Measurements from ENCODE around the gene PANX2. TPM values are rescaled to one million over a fixed set of nuclear protein-coding genes. Genes with fewer than 3 reads are reported as not detected.

The PANX2 gene, protein sequence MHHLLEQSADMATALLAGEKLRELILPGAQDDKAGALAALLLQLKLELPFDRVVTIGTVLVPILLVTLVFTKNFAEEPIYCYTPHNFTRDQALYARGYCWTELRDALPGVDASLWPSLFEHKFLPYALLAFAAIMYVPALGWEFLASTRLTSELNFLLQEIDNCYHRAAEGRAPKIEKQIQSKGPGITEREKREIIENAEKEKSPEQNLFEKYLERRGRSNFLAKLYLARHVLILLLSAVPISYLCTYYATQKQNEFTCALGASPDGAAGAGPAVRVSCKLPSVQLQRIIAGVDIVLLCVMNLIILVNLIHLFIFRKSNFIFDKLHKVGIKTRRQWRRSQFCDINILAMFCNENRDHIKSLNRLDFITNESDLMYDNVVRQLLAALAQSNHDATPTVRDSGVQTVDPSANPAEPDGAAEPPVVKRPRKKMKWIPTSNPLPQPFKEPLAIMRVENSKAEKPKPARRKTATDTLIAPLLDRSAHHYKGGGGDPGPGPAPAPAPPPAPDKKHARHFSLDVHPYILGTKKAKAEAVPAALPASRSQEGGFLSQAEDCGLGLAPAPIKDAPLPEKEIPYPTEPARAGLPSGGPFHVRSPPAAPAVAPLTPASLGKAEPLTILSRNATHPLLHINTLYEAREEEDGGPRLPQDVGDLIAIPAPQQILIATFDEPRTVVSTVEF
- total RNA-seq (2014; rRNA removed), result 9.4 and 11.9 TPM in 2 replicates
- Bru-seq, nascent RNA, result percentile 29 among the genes with signal in this experiment
- BruChase-seq, experiment 1, labeled RNA remaining after a 6-hour chase, result percentile 40 among the genes with signal in this experiment
- BruChase-seq, experiment 2, labeled RNA remaining after a 2-hour chase, result percentile 38 among the genes with signal in this experiment
- long read RNA-seq, partial matches to known transcripts, result 9 of 9 reads
- long read RNA-seq, other reads (novel, unspliced or antisense), result 0 of 9 reads

DNA sequence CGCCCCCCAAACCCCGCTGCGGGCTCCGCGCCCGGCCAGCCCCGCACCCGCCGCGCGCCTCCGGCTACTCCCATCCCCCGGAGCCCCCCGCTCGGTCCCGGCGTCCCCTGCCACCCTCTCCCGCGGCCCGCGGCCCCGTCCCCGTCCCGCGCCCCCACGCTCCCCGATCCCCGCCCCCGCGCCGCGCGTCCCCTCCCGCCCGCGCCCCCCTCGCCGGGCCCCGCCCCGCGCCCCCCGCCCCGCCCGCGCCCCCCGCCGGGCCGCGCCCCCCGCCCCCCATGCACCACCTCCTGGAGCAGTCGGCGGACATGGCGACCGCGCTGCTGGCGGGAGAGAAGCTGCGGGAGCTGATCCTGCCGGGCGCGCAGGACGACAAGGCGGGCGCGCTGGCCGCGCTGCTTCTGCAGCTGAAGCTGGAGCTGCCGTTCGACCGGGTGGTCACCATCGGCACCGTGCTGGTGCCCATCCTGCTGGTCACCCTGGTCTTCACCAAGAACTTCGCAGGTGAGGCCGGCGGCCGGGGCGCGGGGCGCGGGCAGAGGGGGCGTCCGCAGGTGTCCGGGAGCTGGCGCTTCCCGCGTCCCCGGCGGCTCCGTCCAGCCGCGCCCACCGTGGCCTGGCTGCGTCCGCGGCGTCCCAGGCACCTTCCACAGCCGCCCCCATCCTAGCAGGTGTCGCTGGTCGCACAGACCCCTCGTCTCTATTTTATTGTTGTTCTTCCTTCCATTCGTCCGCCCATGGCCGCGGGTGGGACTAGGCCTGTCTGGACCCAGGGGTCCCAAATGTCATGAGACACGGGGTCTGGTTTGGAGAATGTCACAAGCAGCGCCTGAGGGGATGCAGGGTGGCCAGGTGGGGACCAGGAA, at the start of gene PANX2:
Gene PANX2 (plus strand): TSS at position 279 of the 866 bp plus-strand sequence. CDS start 0 bp downstream, at position 279.
- no peaks in the 10 kb centered on the region; the same call in 1 of the 2 replicates for H3K79me2 ChIP-seq (ENCODE audit: low read length)
- H3K4me1 ChIP-seq (ENCODE audit: insufficient read depth, low read length), result no peaks in the 10 kb centered on the region
- intact Hi-C loops (cut with micrococcal nuclease), result no loop called here
- TF ChIP-seq, protein P1, sequence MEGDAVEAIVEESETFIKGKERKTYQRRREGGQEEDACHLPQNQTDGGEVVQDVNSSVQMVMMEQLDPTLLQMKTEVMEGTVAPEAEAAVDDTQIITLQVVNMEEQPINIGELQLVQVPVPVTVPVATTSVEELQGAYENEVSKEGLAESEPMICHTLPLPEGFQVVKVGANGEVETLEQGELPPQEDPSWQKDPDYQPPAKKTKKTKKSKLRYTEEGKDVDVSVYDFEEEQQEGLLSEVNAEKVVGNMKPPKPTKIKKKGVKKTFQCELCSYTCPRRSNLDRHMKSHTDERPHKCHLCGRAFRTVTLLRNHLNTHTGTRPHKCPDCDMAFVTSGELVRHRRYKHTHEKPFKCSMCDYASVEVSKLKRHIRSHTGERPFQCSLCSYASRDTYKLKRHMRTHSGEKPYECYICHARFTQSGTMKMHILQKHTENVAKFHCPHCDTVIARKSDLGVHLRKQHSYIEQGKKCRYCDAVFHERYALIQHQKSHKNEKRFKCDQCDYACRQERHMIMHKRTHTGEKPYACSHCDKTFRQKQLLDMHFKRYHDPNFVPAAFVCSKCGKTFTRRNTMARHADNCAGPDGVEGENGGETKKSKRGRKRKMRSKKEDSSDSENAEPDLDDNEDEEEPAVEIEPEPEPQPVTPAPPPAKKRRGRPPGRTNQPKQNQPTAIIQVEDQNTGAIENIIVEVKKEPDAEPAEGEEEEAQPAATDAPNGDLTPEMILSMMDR (conservative IDR thresholded peaks at IDR 0.05; ENCODE audit: low read depth, low read length), result no peak
- no peak for TF ChIP-seq EZH2 (IDR thresholded peaks at IDR 0.05; ENCODE audit: low read length, unreplicated experiment)
- no peak for TF ChIP-seq EZH2phosphoT487 (IDR thresholded peaks at IDR 0.05; ENCODE audit: borderline replicate concordance, low read length)
- H4K20me1 ChIP-seq (ENCODE audit: low read length), result no peaks in the 10 kb centered on the region
- ChIA-PET POLR2A (ENCODE audit: unreplicated experiment) (no interaction called here), CTCF (no interaction called here)
- H3K36me3 ChIP-seq (ENCODE audit: low read depth, low read length), result no peaks in the 10 kb centered on the region
- ATAC-seq (no peak), DNase-seq (no peak)
- H3K9me2 ChIP-seq (replicated peaks; ENCODE audit: low read length), result no peaks in the 10 kb centered on the region
- H3K9me3 ChIP-seq (ENCODE audit: low read length), result no peaks in the 10 kb centered on the region
- BruUV-seq (replicated peaks), result no TSS peak
- no peaks in the 10 kb centered on the region for H3F3A ChIP-seq (ENCODE audit: low read length, unreplicated experiment)
- peak within 1 kb of the TSS; percentile 15; the same call in 1 of the 2 replicates for H3K9ac ChIP-seq (ENCODE audit: low read length)
- peak within 1 kb of the TSS; percentile 86 for H3K4me2 ChIP-seq (ENCODE audit: low read length)
- H3K27me3 ChIP-seq (ENCODE audit: low read length), result no peaks in the 10 kb centered on the region
- H2AFZ ChIP-seq (ENCODE audit: low read length), result peak within 1 kb of the TSS; percentile 63; the same call in 1 of the 2 replicates
- peak within 1 kb of the TSS; percentile 68 for H3K4me3 ChIP-seq (ENCODE audit: low read length)
- H3K27ac ChIP-seq (ENCODE audit: low read length), result no peak within 1 kb of the TSS

DNA sequence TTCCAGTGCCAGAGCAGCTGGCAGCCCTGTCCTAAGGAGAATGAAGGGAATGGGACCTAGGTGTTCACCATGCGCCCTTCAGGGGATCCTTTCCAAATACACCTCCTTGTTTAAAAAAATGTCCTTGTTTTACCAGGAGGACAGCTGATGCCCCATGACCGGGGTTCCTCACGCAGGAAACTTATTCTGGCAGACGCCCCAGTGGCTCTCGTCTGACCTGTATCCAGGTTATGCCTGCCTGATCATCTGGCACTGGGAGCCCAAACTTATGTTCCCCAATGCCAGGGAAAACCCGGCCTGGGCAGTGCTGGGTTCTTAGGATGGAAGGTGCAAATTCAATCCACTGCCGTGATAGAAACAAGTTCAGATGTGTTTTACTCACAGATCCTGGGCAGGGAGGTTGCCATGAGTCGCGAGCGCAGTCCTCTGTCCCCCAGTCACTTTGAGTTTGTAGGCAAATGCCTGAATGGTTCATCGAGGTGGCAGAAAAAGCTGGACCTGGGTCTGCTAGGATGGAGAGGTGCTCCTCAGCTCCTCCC, 49.3 kb upstream of the PANX2 start:
- intact Hi-C loops (cut with micrococcal nuclease), result no loop called here
- Histone ChIP-seq H3K4me2 (ENCODE audit: low read length) (no peak overlapping the region), H3K9ac (ENCODE audit: low read length) (no peak overlapping the region), H3K36me3 (ENCODE audit: low read depth, low read length) (no peaks in the 10 kb centered on the region), H3K9me3 (ENCODE audit: low read length) (no peaks in the 10 kb centered on the region), H4K20me1 (ENCODE audit: low read length) (no peaks in the 10 kb centered on the region), H3K27ac (ENCODE audit: low read length) (no peak overlapping the region), H3K79me2 (ENCODE audit: low read length) (no peaks in the 10 kb centered on the region), H3K4me3 (ENCODE audit: low read length) (no peak overlapping the region), H3K27me3 (ENCODE audit: low read length) (no peaks in the 10 kb centered on the region; the same call in 1 of the 2 replicates), H3K4me1 (ENCODE audit: insufficient read depth, low read length) (no peaks in the 10 kb centered on the region), H3F3A (ENCODE audit: low read length, unreplicated experiment) (no peaks in the 10 kb centered on the region), H3K9me2 (replicated peaks; ENCODE audit: low read length) (no peaks in the 10 kb centered on the region), H2AFZ (ENCODE audit: low read length) (no peak overlapping the region)
- ChIA-PET POLR2A (ENCODE audit: unreplicated experiment) (no interaction called here), CTCF (no interaction called here)
- DNase-seq (no peak), ATAC-seq (no peak)
- BruUV-seq (replicated peaks), result no TSS peak
- TF ChIP-seq, protein P1 (conservative IDR thresholded peaks at IDR 0.05; ENCODE audit: low read depth, low read length), result no peak
- TF ChIP-seq EZH2phosphoT487 (IDR thresholded peaks at IDR 0.05; ENCODE audit: borderline replicate concordance, low read length), result no peak
- no peak for TF ChIP-seq EZH2 (IDR thresholded peaks at IDR 0.05; ENCODE audit: low read length, unreplicated experiment)
